OCI-LY3 (cell line): ENCODE measurements around the gene ZMIZ1.

ENCODE experiments used
- EZH2phosphoT487 ChIP-seq: fragments of 200-600 bp; shearing (Covaris generic); IDR thresholded peaks from 2 replicates; pipeline ENCODE4 v1.6.1; 2018; ENCODE audit warnings: antibody characterized with exemption, mixed run types, low read depth
- TF ChIP-seq, protein P1 (sequence below): fragments of 200-600, 300-600 bp; sonication (generic); IDR thresholded peaks from 2 replicates; pipeline ENCODE4 v1.5.1; 2014; ENCODE audit warnings: antibody characterized with exemption, low read length, low read depth

DNA sequence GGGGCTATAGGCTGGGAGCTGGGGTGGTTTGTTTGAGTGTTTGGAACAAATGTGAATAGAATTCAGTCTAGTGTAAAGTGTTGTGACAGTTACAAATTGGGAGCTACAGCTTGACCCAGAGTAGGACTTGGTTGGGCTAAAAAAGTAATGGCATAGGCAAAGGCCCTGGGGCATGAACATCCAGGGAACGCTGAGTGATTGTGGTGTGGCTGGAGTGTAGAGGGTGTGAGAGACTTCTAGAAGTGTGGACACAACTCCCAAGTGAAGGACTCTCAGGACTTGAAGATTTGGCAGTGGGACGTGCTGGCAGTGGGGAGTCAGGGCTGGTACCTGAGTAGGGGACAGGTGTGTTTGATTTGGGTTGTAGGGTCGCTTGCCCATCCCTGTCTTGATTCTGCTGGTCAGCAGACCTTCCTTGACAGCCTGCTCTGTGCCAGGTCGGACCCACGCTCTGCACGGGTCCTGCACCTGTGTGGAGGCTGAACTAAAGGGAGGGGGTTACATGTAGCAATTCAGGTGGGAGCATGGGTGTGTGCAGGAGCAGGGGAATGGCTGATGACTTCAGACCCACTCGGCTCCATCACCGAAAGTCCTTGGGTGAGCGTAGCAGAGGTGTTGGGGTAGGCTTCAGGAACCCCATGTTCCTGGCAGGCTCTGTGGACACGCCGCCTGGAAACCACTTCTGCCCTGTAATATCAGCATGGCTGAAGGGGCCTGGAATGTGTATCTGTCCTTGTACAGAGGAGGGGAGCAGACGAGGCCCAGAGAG, 43.3 kb downstream of the ZMIZ1 start:
- TF ChIP-seq, protein P1, sequence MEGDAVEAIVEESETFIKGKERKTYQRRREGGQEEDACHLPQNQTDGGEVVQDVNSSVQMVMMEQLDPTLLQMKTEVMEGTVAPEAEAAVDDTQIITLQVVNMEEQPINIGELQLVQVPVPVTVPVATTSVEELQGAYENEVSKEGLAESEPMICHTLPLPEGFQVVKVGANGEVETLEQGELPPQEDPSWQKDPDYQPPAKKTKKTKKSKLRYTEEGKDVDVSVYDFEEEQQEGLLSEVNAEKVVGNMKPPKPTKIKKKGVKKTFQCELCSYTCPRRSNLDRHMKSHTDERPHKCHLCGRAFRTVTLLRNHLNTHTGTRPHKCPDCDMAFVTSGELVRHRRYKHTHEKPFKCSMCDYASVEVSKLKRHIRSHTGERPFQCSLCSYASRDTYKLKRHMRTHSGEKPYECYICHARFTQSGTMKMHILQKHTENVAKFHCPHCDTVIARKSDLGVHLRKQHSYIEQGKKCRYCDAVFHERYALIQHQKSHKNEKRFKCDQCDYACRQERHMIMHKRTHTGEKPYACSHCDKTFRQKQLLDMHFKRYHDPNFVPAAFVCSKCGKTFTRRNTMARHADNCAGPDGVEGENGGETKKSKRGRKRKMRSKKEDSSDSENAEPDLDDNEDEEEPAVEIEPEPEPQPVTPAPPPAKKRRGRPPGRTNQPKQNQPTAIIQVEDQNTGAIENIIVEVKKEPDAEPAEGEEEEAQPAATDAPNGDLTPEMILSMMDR = no peak
- no peak for TF ChIP-seq EZH2phosphoT487
